BE2C (cell line): ENCODE results near the gene GMPR.
A peak's percentile ranks its signal among the peaks of the same experiment; 100 is the strongest.

Experiments used
- DNase-seq: peaks from one replicate; pipeline ENCODE4 v3.0.0-alpha.2; 2020
- H3K27me3 ChIP-seq: fragments of 250-450 bp; sonication (Bioruptor Pico); 2 replicates; pipeline ENCODE4 v1.5.1; 2020; ENCODE audit warnings: mild to moderate bottlenecking
- H3K36me3 ChIP-seq: fragments of 250-450 bp; sonication (Bioruptor Pico); 2 replicates; pipeline ENCODE4 v1.5.1; 2020; ENCODE audit warnings: mild to moderate bottlenecking
- H3K4me1 ChIP-seq: fragments of 250-450 bp; sonication (Bioruptor Pico); 2 replicates; pipeline ENCODE4 v1.5.1; 2020
- H3K4me3 ChIP-seq: 2 replicates; pipeline ENCODE4 v1.5.1; 2011; ENCODE audit warnings: low read depth, low read length
- H3K9me3 ChIP-seq: fragments of 250-450 bp; sonication (Bioruptor Pico); 2 replicates; pipeline ENCODE4 v1.5.1; 2020
- TF ChIP-seq, protein P1 (sequence below): IDR thresholded peaks from 2 replicates; pipeline ENCODE4 v1.5.1; 2012; ENCODE audit warnings: mild to moderate bottlenecking, low read depth, low read length

GMPR gene

DNA sequence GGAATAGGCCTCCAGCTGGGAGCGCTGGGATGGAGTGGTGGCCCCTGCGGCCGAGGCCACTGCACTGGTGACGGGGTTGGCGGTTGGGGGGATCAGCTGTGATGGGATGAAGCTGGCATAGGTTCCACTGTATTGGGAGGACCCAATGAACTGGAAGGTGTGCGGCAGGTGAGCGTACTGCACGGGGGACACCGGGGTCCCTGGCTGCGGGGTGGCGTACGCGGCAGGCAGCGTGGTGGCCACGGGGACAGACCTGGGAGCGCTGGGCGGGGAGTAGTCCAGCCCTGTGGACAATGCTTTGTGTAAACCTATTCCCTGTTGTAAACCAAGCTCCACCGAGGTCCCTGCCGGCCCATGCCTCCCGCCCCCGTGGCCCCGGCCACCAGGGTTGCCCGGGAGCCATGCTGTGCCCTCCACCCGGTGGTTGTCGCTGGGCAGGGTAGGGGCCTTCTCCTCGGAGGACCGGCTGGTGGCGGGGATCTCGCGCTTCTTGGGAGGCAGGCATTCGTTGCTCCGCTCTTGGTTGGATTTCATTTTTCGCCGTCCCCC is 89.5 kb downstream of the GMPR start:
- TF ChIP-seq, protein P1, sequence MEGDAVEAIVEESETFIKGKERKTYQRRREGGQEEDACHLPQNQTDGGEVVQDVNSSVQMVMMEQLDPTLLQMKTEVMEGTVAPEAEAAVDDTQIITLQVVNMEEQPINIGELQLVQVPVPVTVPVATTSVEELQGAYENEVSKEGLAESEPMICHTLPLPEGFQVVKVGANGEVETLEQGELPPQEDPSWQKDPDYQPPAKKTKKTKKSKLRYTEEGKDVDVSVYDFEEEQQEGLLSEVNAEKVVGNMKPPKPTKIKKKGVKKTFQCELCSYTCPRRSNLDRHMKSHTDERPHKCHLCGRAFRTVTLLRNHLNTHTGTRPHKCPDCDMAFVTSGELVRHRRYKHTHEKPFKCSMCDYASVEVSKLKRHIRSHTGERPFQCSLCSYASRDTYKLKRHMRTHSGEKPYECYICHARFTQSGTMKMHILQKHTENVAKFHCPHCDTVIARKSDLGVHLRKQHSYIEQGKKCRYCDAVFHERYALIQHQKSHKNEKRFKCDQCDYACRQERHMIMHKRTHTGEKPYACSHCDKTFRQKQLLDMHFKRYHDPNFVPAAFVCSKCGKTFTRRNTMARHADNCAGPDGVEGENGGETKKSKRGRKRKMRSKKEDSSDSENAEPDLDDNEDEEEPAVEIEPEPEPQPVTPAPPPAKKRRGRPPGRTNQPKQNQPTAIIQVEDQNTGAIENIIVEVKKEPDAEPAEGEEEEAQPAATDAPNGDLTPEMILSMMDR = no peak
- Histone ChIP-seq H3K36me3 (peaks cover 6% of the 10 kb centered on the region; the same call in 1 of the 2 replicates), H3K4me3 (no peak overlapping the region), H3K9me3 (no peaks in the 10 kb centered on the region), H3K4me1 (peaks cover 14% of the 10 kb centered on the region), H3K27me3 (no peaks in the 10 kb centered on the region)
- no peak for DNase-seq

DNA sequence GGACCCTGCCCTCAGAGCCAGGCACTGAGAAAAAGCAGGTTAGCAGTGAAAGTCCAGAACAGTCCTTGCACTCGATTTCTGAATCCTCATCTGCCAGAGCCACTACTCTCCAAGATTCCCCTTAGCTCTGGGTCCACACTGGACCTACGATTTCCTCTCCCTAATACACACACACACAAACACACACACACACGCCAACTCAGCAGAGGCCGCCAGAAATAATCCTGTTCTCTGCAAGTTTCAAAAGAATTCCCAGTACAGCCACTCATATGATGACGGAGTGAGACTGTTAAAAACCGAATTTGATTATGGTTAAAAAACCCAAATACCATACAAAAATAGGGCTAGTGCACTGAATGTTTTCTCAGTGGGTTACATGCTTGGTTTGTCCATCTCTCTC is 90.8 kb downstream of the GMPR start:
- DNase-seq = no peak
- Histone ChIP-seq H3K36me3 (peaks cover 6% of the 10 kb centered on the region; the same call in 1 of the 2 replicates), H3K4me3 (no peak overlapping the region), H3K4me1 (peaks cover 24% of the 10 kb centered on the region), H3K9me3 (no peaks in the 10 kb centered on the region), H3K27me3 (no peaks in the 10 kb centered on the region)
- TF ChIP-seq, protein P1 = no peak

DNA sequence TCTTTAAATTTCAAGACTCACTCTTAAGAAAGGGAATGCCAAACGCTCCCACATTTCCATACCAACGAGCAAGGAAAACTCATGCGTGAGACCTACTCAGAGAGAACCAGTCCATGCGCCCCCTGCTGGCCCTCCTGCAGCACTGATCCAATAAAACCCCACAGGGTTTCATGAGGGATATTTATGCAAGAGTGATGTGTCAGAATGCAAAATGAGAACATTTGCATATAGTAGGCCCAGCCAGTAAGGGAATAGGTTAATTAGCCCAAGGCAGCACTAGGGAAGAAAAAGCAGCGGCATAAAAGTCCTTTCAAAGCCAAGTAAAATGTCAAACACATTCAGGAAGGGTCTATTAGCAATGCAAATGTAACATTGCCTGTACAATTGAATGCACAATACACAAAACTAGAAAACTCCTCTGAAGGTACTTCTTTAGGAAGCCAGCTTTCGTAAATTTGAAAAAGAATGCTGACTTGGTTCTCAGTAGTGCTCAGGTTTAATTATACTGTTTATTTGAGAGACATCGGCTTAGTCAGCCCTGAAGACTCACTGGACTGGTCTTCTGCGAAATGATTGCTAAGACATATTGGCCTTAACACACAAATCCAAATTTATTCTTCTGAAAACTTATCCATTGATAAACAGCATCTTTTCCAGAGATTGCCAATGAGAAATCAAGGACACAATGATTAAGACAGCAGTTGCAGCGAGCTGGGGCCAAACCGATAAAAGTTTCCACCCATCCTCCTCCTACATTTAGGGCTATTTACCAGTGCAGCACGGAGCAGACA is 93.2 kb downstream of the GMPR start:
- no peaks in the 10 kb centered on the region for H3K27me3 ChIP-seq
- peak; percentile 68 for DNase-seq
- H3K4me1 ChIP-seq = peaks cover 27% of the 10 kb centered on the region
- H3K36me3 ChIP-seq = no peaks in the 10 kb centered on the region; the same call in 1 of the 2 replicates
- no peaks in the 10 kb centered on the region for H3K9me3 ChIP-seq
- H3K4me3 ChIP-seq = peak overlapping the region; percentile 19; the same call in 1 of the 2 replicates
- TF ChIP-seq, protein P1 = peak; percentile 97

DNA sequence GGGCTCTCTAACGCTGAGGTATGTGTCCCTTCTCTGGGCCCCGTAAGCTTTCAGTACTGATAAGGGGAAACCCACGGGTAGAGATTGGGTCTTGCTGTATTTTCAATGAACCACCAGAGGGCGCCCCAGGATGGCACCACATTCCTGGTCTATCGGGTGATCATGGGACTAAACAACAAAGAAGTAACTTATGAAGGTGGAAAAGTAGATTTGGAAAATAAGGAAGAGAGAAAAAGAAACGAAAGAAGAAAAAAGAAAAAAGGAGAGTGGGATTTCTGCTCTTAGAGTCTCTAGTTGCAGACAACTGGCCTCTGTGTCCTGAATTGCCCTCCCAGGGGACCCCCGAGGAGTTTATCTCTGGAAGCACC is 93.8 kb downstream of the GMPR start:
- DNase-seq = peak; percentile 79
- H3K4me3 ChIP-seq = peak overlapping the region; percentile 35
- H3K4me1 ChIP-seq = peaks cover 33% of the 10 kb centered on the region
- H3K27me3 ChIP-seq = no peaks in the 10 kb centered on the region
- TF ChIP-seq, protein P1 = peak; percentile 96
- H3K9me3 ChIP-seq = no peaks in the 10 kb centered on the region
- no peaks in the 10 kb centered on the region for H3K36me3 ChIP-seq

DNA sequence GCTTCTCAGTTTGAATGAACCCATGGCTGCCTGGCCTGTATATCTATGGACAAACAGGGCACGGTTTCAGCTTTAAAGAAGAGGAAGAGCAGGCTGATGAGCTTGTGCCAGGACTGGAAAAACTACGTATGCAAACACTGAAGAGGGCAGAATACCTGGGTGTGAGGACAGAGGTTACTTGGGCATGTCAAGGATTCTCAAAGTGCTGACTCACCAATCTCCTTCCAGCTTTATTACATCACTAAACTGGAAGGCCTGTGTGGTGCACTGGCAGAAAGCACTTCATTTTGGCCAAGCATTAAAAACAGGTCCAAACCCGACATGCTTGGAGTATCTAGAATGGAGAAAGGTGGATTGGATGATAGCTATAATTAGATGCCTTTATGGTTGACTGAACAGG is 95.2 kb downstream of the GMPR start:
- no peaks in the 10 kb centered on the region for H3K36me3 ChIP-seq
- no peak overlapping the region for H3K4me3 ChIP-seq
- DNase-seq = no peak
- H3K27me3 ChIP-seq = no peaks in the 10 kb centered on the region
- no peaks in the 10 kb centered on the region for H3K9me3 ChIP-seq
- peaks cover 45% of the 10 kb centered on the region for H3K4me1 ChIP-seq
- TF ChIP-seq, protein P1 = no peak

DNA sequence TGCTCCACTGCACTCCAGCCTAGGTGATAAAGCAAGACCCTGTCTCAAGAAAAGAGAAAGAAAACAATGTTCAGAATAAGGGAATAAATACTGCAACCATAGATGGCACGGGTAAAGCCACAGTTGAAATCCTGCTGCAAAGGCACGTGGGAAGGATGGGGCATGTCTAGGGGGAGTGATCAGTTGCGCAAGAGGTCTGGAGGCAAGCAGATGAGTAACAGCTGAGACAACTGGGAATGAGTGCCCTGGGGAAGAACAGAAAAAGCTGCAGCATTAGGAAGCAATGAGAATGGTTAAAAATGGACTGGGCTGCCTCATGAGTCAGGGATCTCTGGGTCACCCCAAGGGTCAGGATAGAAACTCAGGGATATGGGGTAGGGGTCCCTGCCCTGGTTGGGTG is 96.3 kb downstream of the GMPR start:
- Histone ChIP-seq H3K36me3 (no peaks in the 10 kb centered on the region), H3K27me3 (no peaks in the 10 kb centered on the region), H3K4me1 (peaks cover 53% of the 10 kb centered on the region), H3K9me3 (no peaks in the 10 kb centered on the region), H3K4me3 (no peak overlapping the region)
- TF ChIP-seq, protein P1 = no peak
- DNase-seq = no peak
